GM23338 (cell line): ENCODE measurements around the gene AGFG2.

ENCODE experiments used
- ETS1 ChIP-seq: IDR thresholded peaks from 2 replicates; pipeline ENCODE4 v1.6.1; 2016; ENCODE audit warnings: antibody characterized with exemption
- EZH2 ChIP-seq: fragments of 200-600 bp; sonication (generic); IDR thresholded peaks from one replicate; pipeline ENCODE4 v1.8.0; 2017; ENCODE audit warnings: antibody characterized with exemption, mild to moderate bottlenecking, low read depth; ENCODE audit not compliant: unreplicated experiment
- EZH2phosphoT487 ChIP-seq: fragments of 200-600 bp; sonication (generic); IDR thresholded peaks from one replicate; pipeline ENCODE4 v1.8.1; 2018; ENCODE audit warnings: antibody characterized with exemption; ENCODE audit not compliant: unreplicated experiment
- JUNB ChIP-seq: IDR thresholded peaks from one replicate; pipeline ENCODE4 v1.6.1; 2016; ENCODE audit warnings: antibody characterized with exemption; ENCODE audit not compliant: unreplicated experiment
- POLR2AphosphoS5 ChIP-seq: IDR thresholded peaks from 2 replicates; pipeline ENCODE4 v1.6.1; 2016; ENCODE audit warnings: antibody characterized with exemption, low read depth
- ZNF331 ChIP-seq: fragments of 250-450 bp; sonication (Bioruptor Pico); IDR thresholded peaks from 2 replicates; pipeline ENCODE4 v1.5.0; 2020; ENCODE audit warnings: low read depth, mild to moderate bottlenecking, moderate library complexity
- TF ChIP-seq, protein P1 (sequence below), 2 experiments: fragments of 200-600 bp in 1 of 2; sonication (generic) in 1 of 2; conservative IDR thresholded peaks; 2 replicates each; pipeline versions ENCODE4 v1.5.1 to v1.6.1; 2016 to 2017; ENCODE audit warnings: antibody characterized with exemption in 2 of 2, low read depth in 2 of 2, mild to moderate bottlenecking in 2 of 2, moderate library complexity in 1 of 2
- TF ChIP-seq, protein P2 (sequence below): IDR thresholded peaks from one replicate; pipeline ENCODE4 v1.6.1; 2018; ENCODE audit warnings: antibody characterized with exemption; ENCODE audit not compliant: unreplicated experiment

- TF ChIP-seq, protein P1, sequence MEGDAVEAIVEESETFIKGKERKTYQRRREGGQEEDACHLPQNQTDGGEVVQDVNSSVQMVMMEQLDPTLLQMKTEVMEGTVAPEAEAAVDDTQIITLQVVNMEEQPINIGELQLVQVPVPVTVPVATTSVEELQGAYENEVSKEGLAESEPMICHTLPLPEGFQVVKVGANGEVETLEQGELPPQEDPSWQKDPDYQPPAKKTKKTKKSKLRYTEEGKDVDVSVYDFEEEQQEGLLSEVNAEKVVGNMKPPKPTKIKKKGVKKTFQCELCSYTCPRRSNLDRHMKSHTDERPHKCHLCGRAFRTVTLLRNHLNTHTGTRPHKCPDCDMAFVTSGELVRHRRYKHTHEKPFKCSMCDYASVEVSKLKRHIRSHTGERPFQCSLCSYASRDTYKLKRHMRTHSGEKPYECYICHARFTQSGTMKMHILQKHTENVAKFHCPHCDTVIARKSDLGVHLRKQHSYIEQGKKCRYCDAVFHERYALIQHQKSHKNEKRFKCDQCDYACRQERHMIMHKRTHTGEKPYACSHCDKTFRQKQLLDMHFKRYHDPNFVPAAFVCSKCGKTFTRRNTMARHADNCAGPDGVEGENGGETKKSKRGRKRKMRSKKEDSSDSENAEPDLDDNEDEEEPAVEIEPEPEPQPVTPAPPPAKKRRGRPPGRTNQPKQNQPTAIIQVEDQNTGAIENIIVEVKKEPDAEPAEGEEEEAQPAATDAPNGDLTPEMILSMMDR (conservative IDR thresholded peaks at IDR 0.05; ENCODE audit: low read depth in 2 of 2) = no peak
- TF ChIP-seq ETS1 (no peak), EZH2phosphoT487 (no peak), EZH2 (no peak), POLR2AphosphoS5 (no peak), ZNF331 (no peak), JUNB (no peak)
- TF ChIP-seq, protein P2, sequence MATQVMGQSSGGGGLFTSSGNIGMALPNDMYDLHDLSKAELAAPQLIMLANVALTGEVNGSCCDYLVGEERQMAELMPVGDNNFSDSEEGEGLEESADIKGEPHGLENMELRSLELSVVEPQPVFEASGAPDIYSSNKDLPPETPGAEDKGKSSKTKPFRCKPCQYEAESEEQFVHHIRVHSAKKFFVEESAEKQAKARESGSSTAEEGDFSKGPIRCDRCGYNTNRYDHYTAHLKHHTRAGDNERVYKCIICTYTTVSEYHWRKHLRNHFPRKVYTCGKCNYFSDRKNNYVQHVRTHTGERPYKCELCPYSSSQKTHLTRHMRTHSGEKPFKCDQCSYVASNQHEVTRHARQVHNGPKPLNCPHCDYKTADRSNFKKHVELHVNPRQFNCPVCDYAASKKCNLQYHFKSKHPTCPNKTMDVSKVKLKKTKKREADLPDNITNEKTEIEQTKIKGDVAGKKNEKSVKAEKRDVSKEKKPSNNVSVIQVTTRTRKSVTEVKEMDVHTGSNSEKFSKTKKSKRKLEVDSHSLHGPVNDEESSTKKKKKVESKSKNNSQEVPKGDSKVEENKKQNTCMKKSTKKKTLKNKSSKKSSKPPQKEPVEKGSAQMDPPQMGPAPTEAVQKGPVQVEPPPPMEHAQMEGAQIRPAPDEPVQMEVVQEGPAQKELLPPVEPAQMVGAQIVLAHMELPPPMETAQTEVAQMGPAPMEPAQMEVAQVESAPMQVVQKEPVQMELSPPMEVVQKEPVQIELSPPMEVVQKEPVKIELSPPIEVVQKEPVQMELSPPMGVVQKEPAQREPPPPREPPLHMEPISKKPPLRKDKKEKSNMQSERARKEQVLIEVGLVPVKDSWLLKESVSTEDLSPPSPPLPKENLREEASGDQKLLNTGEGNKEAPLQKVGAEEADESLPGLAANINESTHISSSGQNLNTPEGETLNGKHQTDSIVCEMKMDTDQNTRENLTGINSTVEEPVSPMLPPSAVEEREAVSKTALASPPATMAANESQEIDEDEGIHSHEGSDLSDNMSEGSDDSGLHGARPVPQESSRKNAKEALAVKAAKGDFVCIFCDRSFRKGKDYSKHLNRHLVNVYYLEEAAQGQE = no peak
Measured at GRCh38 chr7:100609958-100610357, 71.0 kb downstream of the AGFG2 start.
